ENCODE results near the gene AASDHPPT.
"Not testable (repeated sequence)": the region's sequence is repeated elsewhere in the genome, so short reads cannot be mapped to it uniquely, and the experiment has no call there.

Gene AASDHPPT

GRCh38 chr11:106077609-106078455, at the start of gene AASDHPPT:
Gene AASDHPPT, plus strand, starts transcription at chr11:106077662. Its CDS starts 49 bp downstream, at chr11:106077711.
- no peak for DNase-seq

GRCh38 chr11:106030609-106031008, 46.9 kb upstream of the AASDHPPT start:
- DNase-seq: no peak

- DNase-seq: no peak
Measured at GRCh38 chr11:106031202-106031810, 46.2 kb upstream of the AASDHPPT start.

GRCh38 chr11:106031936-106032335, 45.5 kb upstream of the AASDHPPT start:
- no peak for DNase-seq

- no peak for DNase-seq
Measured at GRCh38 chr11:106032861-106033260, 44.6 kb upstream of the AASDHPPT start.

- no peak for DNase-seq
Measured at GRCh38 chr11:106043540-106043939, 33.9 kb upstream of the AASDHPPT start.

- no peak for DNase-seq
Measured at GRCh38 chr11:106047631-106048030, 29.8 kb upstream of the AASDHPPT start.

- DNase-seq: no peak
Measured at GRCh38 chr11:106049727-106050476, 27.6 kb upstream of the AASDHPPT start.

GRCh38 chr11:106051103-106051502, 26.4 kb upstream of the AASDHPPT start:
- DNase-seq: no peak

GRCh38 chr11:106058377-106058776, 19.1 kb upstream of the AASDHPPT start:
- DNase-seq: not testable (repeated sequence)

- DNase-seq: no peak
Measured at GRCh38 chr11:106059617-106060016, 17.8 kb upstream of the AASDHPPT start.

GRCh38 chr11:106061249-106061784, 16.1 kb upstream of the AASDHPPT start:
- DNase-seq: no peak

- no peak for DNase-seq
Measured at GRCh38 chr11:106061954-106062949, 15.2 kb upstream of the AASDHPPT start.

- DNase-seq: no peak
Measured at GRCh38 chr11:106063009-106063408, 14.5 kb upstream of the AASDHPPT start.

- no peak for DNase-seq
Measured at GRCh38 chr11:106070606-106071005, 6.9 kb upstream of the AASDHPPT start.

GRCh38 chr11:106072804-106073203, 4.7 kb upstream of the AASDHPPT start:
- DNase-seq: no peak

- DNase-seq: no peak
Measured at GRCh38 chr11:106076171-106076918, 1.1 kb upstream of the AASDHPPT start.

GRCh38 chr11:106076919-106077608, 398 bp upstream of the AASDHPPT start, which contains the start of gene KBTBD3:
Gene KBTBD3, minus strand, starts transcription at chr11:106077347. Its CDS starts 18,250 bp downstream, at chr11:106059097.
- DNase-seq: peak; percentile 98

GRCh38 chr11:106082096-106082495, 4.6 kb downstream of the AASDHPPT start:
- no peak for DNase-seq

GRCh38 chr11:106086135-106086534, 8.7 kb downstream of the AASDHPPT start:
- no peak for DNase-seq

Measured in CD4-positive, alpha-beta T cell treated with Interleukin-15 for 1 hour (primary cell).